GM19463 (cell line): ENCODE data around the gene ZNF536.
"Not testable (repeated sequence)": the region's sequence is repeated elsewhere in the genome, so short reads cannot be mapped to it uniquely, and the experiment has no call there.

Experiments
- ATAC-seq: cut with Tn5 transposase; IDR thresholded peaks from one replicate; pipeline ENCODE4 v1.9.1; 2021; ENCODE audit warnings: mild to moderate bottlenecking, moderate library complexity; ENCODE audit not compliant: unreplicated experiment

Gene ZNF536

GRCh38 chr19:30471441-30471840 lies 99.3 kb downstream of the ZNF536 start:
- ATAC-seq, result no peak

GRCh38 chr19:30473334-30473867 lies 101.2 kb downstream of the ZNF536 start:
- no peak for ATAC-seq

- no peak for ATAC-seq
These were observed 104.8 kb downstream of the ZNF536 start for GRCh38 chr19:30476997-30477396.

GRCh38 chr19:30479231-30479630 lies 107.0 kb downstream of the ZNF536 start:
- ATAC-seq, result no peak

- no peak for ATAC-seq
These were observed 107.9 kb downstream of the ZNF536 start for GRCh38 chr19:30480097-30480496.

- no peak for ATAC-seq
These were observed 108.9 kb downstream of the ZNF536 start for GRCh38 chr19:30481063-30481462.

GRCh38 chr19:30481823-30482222 lies 109.6 kb downstream of the ZNF536 start:
- no peak for ATAC-seq

GRCh38 chr19:30482956-30483355 lies 110.8 kb downstream of the ZNF536 start:
- ATAC-seq, result no peak

GRCh38 chr19:30486250-30486649 lies 114.1 kb downstream of the ZNF536 start:
- not testable (repeated sequence) for ATAC-seq

GRCh38 chr19:30487178-30487577 lies 115.0 kb downstream of the ZNF536 start:
- ATAC-seq, result no peak

GRCh38 chr19:30488191-30488590 lies 116.0 kb downstream of the ZNF536 start:
- ATAC-seq, result no peak

- no peak for ATAC-seq
These were observed 118.6 kb downstream of the ZNF536 start for GRCh38 chr19:30490760-30491159.

- ATAC-seq, result no peak
These were observed 120.5 kb downstream of the ZNF536 start for GRCh38 chr19:30492586-30493270.

- ATAC-seq, result no peak
These were observed 124.8 kb downstream of the ZNF536 start for GRCh38 chr19:30497034-30497433.

GRCh38 chr19:30498085-30498484 lies 125.9 kb downstream of the ZNF536 start:
- not testable (repeated sequence) for ATAC-seq

- no peak for ATAC-seq
These were observed 126.5 kb downstream of the ZNF536 start for GRCh38 chr19:30498707-30499106.

GRCh38 chr19:30504272-30504671 lies 132.1 kb downstream of the ZNF536 start:
- ATAC-seq, result no peak

GRCh38 chr19:30512176-30513081 lies 140.2 kb downstream of the ZNF536 start:
- ATAC-seq, result no peak

- no peak for ATAC-seq
These were observed 140.9 kb downstream of the ZNF536 start for GRCh38 chr19:30513082-30513411.

GRCh38 chr19:30516111-30516510 lies 143.9 kb downstream of the ZNF536 start:
- ATAC-seq, result no peak

- no peak for ATAC-seq
These were observed 144.3 kb downstream of the ZNF536 start for GRCh38 chr19:30516531-30516930.
